Erythroblast (primary cell): ENCODE data around the gene NDRG2.
"Not testable (repeated sequence)": the region's sequence is repeated elsewhere in the genome, so short reads cannot be mapped to it uniquely, and the experiment has no call there.

Experiments
- DNase-seq, 2 experiments: peaks; one replicate each; lab custom pipeline; 2025; lab: John Stamatoyannopoulos, UW
- GATA1 ChIP-seq: IDR thresholded peaks from 2 replicates; pipeline ENCODE4 v1.6.1; 2011; ENCODE audit warnings: low read depth, mild to moderate bottlenecking, control low read depth, low read length, moderate library complexity
- POLR2A ChIP-seq: IDR thresholded peaks from 2 replicates; pipeline ENCODE4 v1.6.1; 2011; ENCODE audit warnings: mild to moderate bottlenecking, low read length

NDRG2 gene

DNA sequence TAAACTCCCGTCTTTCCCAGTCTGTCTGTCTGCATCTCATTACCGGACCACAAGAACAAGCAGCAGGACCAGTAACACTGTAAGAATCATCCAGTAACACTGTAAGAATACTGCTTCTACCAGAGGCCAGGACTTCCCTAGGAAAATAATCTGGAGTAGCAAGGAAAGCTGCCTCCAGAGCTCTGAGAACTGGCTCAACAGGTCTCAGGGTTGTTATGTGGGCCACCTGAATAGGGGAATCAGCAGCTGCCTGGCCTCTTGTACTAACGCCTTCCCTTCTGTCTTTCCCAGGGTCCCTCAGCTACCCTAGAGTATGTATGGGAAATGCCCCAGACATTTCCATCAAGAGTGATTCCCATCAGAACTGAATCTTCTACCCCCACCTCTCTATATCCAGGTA is 26.7 kb downstream of the NDRG2 start:
- DNase-seq: no peak
- TF ChIP-seq POLR2A: no peak
- TF ChIP-seq GATA1: no peak

- no peak for DNase-seq
- TF ChIP-seq GATA1 (no peak), POLR2A (no peak)
Measured at GRCh38 chr14:20997564-20997963, 27.3 kb downstream of the NDRG2 start.

GRCh38 chr14:20997115-20997514 is 27.7 kb downstream of the NDRG2 start:
- DNase-seq: no peak

DNA sequence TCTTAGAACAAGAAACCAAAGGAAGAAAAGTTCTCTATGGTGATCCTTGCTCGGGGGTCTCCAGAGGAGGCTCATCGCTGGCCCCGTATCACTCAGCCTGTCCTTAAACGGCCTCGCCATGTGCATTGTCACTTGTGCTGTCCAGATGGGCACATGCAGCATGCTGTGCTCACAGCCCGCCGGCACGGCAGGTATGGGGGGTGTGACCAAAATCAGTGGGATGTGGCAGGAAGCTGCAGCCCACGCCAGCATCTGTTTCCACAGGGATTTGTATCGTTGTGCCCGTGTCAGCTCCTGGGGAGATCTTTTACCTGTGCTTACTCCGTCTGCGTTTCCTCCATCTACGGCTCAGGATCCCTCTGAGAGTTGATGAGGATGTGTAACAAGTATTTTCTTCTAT is 28.3 kb downstream of the NDRG2 start:
- TF ChIP-seq GATA1 (no peak), POLR2A (no peak)
- DNase-seq: no peak

More at GRCh38 chr14:20997115-20997514, 27.7 kb downstream of the NDRG2 start:
- TF ChIP-seq GATA1 (no peak), POLR2A (no peak)

DNA sequence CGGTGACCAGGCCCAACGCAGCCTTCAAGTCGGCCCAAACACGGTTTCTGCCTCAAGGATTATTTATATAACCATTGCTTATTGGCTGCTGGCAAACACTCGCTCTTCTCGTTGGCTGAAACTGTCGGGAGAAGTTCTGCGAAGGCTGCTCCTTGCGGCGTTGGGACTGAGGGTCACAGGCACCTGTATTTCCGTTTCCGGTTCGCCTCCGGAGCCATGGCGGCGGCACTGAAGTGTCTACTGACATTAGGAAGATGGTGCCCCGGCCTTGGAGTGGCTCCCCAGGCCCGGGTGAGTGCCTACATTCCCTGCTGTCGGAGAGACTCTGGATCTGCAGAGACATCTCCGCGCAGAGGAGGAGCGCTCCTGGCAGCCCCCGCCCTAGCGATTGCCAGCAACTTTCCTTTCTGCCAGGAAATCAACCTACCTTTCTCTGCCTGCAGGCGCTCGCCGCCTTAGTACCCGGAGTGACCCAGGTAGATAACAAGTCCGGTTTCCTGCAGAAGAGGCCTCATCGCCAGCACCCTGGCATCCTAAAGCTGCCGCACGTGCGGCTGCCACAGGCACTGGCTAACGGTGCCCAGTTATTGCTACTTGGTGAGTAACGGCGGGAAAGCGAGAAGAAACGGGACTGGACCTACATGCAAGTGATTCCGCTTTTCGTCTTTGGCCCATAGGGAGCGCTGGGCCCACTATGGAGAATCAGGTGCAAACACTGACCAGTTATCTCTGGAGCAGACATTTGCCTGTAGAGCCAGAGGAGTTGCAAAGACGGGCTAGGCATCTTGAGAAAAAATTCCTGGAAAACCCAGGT is 34.9 kb downstream of the NDRG2 start, which contains the start of gene METTL17:
Gene METTL17 (plus strand): TSS at position 194 of the 814 bp plus-strand sequence. CDS start 23 bp downstream, at position 217.
- DNase-seq: peak; percentile 93 to 96
- TF ChIP-seq POLR2A (peak; percentile 86), GATA1 (no peak)

GRCh38 chr14:20989471-20989786 is 35.4 kb downstream of the NDRG2 start:
- TF ChIP-seq GATA1: no peak
- TF ChIP-seq POLR2A: no peak
- no peak for DNase-seq

DNA sequence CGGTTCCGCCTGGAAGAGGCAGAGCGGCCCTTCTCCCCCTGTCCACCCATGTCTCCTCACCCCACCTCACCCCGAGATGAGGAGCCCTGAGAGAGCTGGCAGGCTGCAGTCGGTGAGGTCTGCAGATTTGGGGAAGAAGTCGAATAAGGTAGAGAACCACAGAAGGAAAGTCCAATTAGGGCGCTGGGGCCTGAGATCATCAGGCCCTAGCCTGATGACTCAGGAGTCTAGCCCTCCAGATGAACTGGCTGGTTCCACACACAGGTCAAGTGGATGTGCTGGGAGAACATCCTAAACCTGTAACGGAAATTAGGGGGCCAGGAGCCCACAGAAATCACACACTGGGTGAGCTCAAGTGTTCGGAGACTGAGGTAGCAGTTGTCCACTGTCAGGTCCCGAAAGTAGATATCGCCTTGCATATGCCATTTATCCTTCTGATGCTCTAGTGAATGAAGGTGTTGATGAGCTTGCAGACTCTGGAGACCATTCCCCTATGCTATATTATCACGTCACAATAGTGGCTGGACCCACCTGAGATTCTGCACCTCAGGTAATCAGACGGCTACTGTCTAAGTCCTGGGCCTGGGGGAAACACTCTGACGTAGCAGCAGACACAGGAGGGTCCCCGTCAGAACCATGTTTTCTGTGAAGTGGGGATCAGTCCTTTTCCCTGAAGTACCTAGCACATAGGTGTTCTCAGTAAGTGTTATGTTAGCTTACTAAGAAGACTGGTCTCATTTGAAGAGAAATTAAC is 36.0 kb downstream of the NDRG2 start:
- DNase-seq: no peak
- TF ChIP-seq GATA1: no peak
- TF ChIP-seq POLR2A: no peak

DNA sequence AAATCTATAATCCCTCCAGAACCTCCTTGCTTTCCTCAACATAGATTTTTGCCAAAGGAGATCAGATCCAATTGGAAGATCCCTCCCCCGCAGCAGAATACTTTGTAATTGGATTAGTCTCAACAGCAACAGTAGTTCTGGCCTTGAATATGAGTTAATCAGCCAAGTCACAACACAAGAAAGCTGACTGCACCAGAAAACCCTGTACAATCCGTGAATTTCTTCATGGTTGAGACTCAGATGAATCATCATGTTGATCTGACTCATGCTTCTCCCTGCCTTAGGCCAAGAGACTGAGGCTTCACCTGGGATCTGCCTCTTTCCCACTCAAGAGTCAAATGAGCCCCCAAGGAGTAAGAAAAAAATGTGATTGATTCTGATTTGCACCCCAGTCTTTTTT is 38.0 kb downstream of the NDRG2 start:
- peak in 1 of 2 experiments; percentile 29 for DNase-seq
- TF ChIP-seq GATA1 (no peak), POLR2A (no peak)

GRCh38 chr14:20985650-20986049 is 39.2 kb downstream of the NDRG2 start:
- DNase-seq: not testable (repeated sequence)

- no peak for TF ChIP-seq POLR2A
- no peak for TF ChIP-seq GATA1
- DNase-seq: no peak
Measured at GRCh38 chr14:20982646-20983369, 42.1 kb downstream of the NDRG2 start.

DNA sequence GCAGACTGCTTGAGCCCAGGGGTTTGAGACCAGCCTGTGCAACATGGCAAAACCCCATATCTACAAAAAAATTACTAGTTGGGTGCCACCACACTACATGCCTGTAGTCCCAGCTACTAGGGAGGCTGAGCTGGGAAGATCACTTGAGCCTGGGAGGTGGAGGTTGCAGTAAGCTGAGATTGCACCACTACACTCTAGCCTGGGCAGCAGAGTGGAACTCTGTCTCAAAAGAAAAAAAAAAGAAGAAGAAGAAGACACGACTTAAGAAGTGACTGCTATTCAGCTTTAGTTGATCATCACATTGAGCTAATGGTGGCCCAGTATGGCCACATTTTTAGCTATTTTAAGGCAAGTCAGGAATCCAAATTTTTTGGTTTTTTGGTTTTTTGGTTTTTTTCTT is 44.0 kb downstream of the NDRG2 start:
- TF ChIP-seq POLR2A: no peak
- DNase-seq: no peak

DNA sequence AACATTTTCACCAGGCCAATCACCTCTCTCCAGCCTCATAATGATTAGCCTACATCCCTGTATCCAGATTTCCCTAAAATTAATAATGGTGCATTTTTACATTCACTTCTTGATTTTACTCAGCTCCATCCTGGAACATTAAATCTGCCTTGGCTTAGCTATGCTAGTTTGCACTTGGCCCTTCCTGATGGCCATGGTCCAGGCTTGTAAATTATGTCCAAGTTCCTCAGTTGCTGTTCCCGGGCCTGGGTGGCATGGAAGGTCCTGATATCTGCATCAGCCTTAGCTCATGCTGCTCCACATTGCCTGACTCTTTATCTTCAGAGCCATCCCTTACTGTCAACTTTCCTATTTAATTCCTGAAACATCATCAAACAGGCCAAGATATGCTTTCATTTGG is 46.2 kb downstream of the NDRG2 start:
- DNase-seq: no peak
- TF ChIP-seq GATA1 (no peak), POLR2A (no peak)

DNA sequence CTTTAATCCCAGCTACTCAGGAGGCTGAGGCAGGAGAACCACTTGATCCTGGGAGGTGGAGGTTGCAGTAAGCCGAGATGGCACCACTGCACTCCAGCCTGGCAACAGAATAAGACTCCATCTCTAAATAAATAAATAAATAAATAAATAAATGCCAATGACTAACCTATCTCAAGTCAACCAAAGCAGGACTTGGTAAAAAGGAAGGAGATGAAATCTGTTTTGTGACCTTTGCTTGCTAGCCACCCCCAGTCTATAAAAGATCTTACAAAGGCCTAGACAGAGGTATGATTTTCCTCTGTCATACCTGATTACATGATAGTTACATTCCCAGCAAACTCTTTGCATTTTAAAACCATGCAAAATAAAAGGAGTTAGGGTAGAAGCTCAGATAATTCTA is 48.6 kb downstream of the NDRG2 start:
- no peak for DNase-seq
- no peak for TF ChIP-seq GATA1
- TF ChIP-seq POLR2A: no peak

DNA sequence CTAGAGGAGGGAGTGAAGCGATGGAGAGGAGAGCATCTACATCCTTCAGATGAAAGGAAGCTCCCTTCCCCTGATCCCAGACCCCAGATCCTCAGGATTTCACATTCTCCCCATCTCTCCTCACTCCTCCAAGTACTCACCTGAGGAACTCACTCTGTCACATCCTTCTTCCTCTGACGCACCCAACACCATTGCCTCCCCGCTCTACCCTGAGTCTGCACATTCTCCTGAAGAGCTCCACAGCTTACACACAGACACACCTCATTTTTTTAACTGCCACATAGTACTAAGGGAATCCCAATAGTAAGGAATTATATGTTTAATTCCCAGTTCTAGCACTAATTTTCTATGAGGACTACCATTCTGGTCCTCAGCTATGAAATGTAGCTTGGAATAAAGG is 51.4 kb downstream of the NDRG2 start:
- TF ChIP-seq POLR2A (no peak), GATA1 (no peak)
- no peak for DNase-seq

GRCh38 chr14:20971705-20972021 is 53.2 kb downstream of the NDRG2 start:
- no peak for DNase-seq
- TF ChIP-seq GATA1 (no peak), POLR2A (no peak)
